IMR-90 (cell line): ENCODE results near the gene F5.

ENCODE experiments used
- FOS ChIP-seq: fragments of 150-350 bp; IDR thresholded peaks from 2 replicates; pipeline ENCODE4 v1.6.1; 2016; ENCODE audit warnings: low read depth, low read length
- MAFK ChIP-seq: IDR thresholded peaks from 2 replicates; pipeline ENCODE4 v1.6.1; 2012; ENCODE audit warnings: low read depth, low read length, improper control_type of control experiment
- MXI1 ChIP-seq: IDR thresholded peaks from 2 replicates; pipeline ENCODE4 v1.6.1; 2012; ENCODE audit warnings: low read depth, mild to moderate bottlenecking, low read length, moderate library complexity, borderline replicate concordance
- POLR2A ChIP-seq: IDR thresholded peaks from 2 replicates; pipeline ENCODE4 v1.6.1; 2012; ENCODE audit warnings: mild to moderate bottlenecking, low read depth, low read length
- RAD21 ChIP-seq: IDR thresholded peaks from 2 replicates; pipeline ENCODE4 v1.6.1; 2012; ENCODE audit warnings: low read length, improper control_type of control experiment
- RCOR1 ChIP-seq: IDR thresholded peaks from 2 replicates; pipeline ENCODE4 v1.6.1; 2012; ENCODE audit warnings: mild to moderate bottlenecking, low read length, improper control_type of control experiment; ENCODE audit not compliant: insufficient replicate concordance
- RFX5 ChIP-seq: IDR thresholded peaks from 2 replicates; pipeline ENCODE4 v1.8.0; 2012; ENCODE audit warnings: low read depth, mild to moderate bottlenecking, low read length, moderate library complexity
- SMC3 ChIP-seq: fragments of 150-350 bp; IDR thresholded peaks from 2 replicates; pipeline ENCODE4 v1.6.1; 2016; ENCODE audit warnings: low read depth, mild to moderate bottlenecking, antibody characterized with exemption, low read length, moderate library complexity
- TF ChIP-seq, protein P1 (sequence below): conservative IDR thresholded peaks from 2 replicates; pipeline ENCODE4 v1.5.1; 2012; ENCODE audit warnings: mild to moderate bottlenecking, low read depth, low read length, improper control_type of control experiment
- TF ChIP-seq, protein P2 (sequence below): fragments of 150-350 bp; IDR thresholded peaks from 2 replicates; pipeline ENCODE4 v1.6.1; 2017; ENCODE audit warnings: mild to moderate bottlenecking, antibody characterized with exemption, low read length, low read depth

DNA sequence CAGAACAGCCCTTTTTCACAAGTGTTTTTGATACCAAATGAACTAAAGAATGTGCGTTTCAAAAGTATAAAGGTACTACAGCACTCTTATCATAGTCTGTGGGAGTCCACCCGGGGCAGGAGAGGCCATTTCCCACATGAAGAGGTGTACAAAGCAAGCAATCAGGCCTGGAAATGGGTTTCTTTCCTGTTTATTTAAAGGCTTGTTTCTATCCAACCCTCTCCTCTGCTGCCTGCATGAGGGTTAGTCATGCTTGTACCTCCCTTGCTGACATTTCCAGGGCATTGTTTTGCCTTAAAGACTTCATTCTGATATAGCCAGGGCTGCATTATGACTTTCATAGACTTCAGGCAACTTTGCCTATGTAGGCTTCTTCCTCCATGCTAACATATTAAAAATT is 32.1 kb upstream of the F5 start:
- TF ChIP-seq, protein P1, sequence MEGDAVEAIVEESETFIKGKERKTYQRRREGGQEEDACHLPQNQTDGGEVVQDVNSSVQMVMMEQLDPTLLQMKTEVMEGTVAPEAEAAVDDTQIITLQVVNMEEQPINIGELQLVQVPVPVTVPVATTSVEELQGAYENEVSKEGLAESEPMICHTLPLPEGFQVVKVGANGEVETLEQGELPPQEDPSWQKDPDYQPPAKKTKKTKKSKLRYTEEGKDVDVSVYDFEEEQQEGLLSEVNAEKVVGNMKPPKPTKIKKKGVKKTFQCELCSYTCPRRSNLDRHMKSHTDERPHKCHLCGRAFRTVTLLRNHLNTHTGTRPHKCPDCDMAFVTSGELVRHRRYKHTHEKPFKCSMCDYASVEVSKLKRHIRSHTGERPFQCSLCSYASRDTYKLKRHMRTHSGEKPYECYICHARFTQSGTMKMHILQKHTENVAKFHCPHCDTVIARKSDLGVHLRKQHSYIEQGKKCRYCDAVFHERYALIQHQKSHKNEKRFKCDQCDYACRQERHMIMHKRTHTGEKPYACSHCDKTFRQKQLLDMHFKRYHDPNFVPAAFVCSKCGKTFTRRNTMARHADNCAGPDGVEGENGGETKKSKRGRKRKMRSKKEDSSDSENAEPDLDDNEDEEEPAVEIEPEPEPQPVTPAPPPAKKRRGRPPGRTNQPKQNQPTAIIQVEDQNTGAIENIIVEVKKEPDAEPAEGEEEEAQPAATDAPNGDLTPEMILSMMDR: no peak
- TF ChIP-seq MAFK (no peak), SMC3 (no peak), RCOR1 (no peak), POLR2A (no peak), RAD21 (no peak), MXI1 (no peak), RFX5 (no peak), FOS (no peak)
- TF ChIP-seq, protein P2, sequence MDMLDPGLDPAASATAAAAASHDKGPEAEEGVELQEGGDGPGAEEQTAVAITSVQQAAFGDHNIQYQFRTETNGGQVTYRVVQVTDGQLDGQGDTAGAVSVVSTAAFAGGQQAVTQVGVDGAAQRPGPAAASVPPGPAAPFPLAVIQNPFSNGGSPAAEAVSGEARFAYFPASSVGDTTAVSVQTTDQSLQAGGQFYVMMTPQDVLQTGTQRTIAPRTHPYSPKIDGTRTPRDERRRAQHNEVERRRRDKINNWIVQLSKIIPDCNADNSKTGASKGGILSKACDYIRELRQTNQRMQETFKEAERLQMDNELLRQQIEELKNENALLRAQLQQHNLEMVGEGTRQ: no peak
